K562 (cell line): ENCODE measurements around the gene MED20. TPM values are rescaled to one million over a fixed set of nuclear protein-coding genes. Genes with fewer than 3 reads are reported as not detected.

Experiments
- ATF4 ChIP-seq: fragments of 450-650 bp; formaldehyde crosslinking; IDR thresholded peaks from 2 replicates; pipeline ENCODE4 v1.4.0; 2022; ENCODE audit warnings: mild to moderate bottlenecking, moderate library complexity
- CLOCK ChIP-seq: fragments of 250-450 bp; sonication (Bioruptor Pico); IDR thresholded peaks from 2 replicates; pipeline ENCODE4 v1.4.0; 2020; ENCODE audit warnings: mild to moderate bottlenecking, moderate library complexity, borderline replicate concordance
- CREB3 ChIP-seq: fragments of 450-650 bp; conservative IDR thresholded peaks from 2 replicates; pipeline ENCODE4 v1.6.1; 2016; ENCODE audit warnings: missing genetic modification characterization, low read depth, mild to moderate bottlenecking, missing compliant biosample characterization, moderate library complexity
- E2F5 ChIP-seq: sonication (generic); formaldehyde crosslinking; IDR thresholded peaks from 2 replicates; pipeline ENCODE4 v1.8.0; 2022; ENCODE audit warnings: mild to moderate bottlenecking, missing genetic modification reagents
- ETV5 ChIP-seq: sonication (generic); formaldehyde crosslinking; IDR thresholded peaks from 2 replicates; pipeline ENCODE4 v1.4.0; 2020; ENCODE audit warnings: low read depth, mild to moderate bottlenecking, missing genetic modification reagents
- FUS ChIP-seq: fragments of 200-400 bp; formaldehyde crosslinking; optimal IDR thresholded peaks from 2 replicates; pipeline ENCODE3; 2017; ENCODE audit warnings: low read depth, low read length
- MXD1 ChIP-seq: fragments of 250-450 bp; sonication (Bioruptor Pico); IDR thresholded peaks from 2 replicates; pipeline ENCODE4 v1.8.0; 2021; ENCODE audit warnings: borderline replicate concordance, mild to moderate bottlenecking, moderate library complexity; ENCODE audit not compliant: poor library complexity, severe bottlenecking
- NR3C1 ChIP-seq: sonication (generic); formaldehyde crosslinking; IDR thresholded peaks from 2 replicates; pipeline ENCODE4 v1.8.1; 2022; ENCODE audit warnings: missing genetic modification reagents
- PTBP1 ChIP-seq: fragments of 200-400 bp; formaldehyde crosslinking; IDR thresholded peaks from 2 replicates; pipeline ENCODE4 v1.6.1; 2017; ENCODE audit warnings: low read depth, low read length
- RBM14 ChIP-seq: fragments of 200-400 bp; formaldehyde crosslinking; IDR thresholded peaks from 2 replicates; pipeline ENCODE4 v1.6.1; 2018; ENCODE audit warnings: low read depth, mild to moderate bottlenecking, low read length, moderate library complexity, borderline replicate concordance; ENCODE audit not compliant: insufficient read depth
- SPI1 ChIP-seq: IDR thresholded peaks from 2 replicates; pipeline ENCODE4 v1.6.1; 2011; ENCODE audit warnings: low read depth, low read length, control low read depth, borderline replicate concordance
- STAG1 ChIP-seq: sonication (generic); formaldehyde crosslinking; IDR thresholded peaks from 2 replicates; pipeline ENCODE4 v1.5.0; 2020; ENCODE audit warnings: missing genetic modification reagents, borderline replicate concordance
- STAT5A ChIP-seq: IDR thresholded peaks from 2 replicates; pipeline ENCODE4 v1.6.1; 2012; ENCODE audit warnings: low read length, inconsistent platforms, borderline replicate concordance
- TFE3 ChIP-seq: fragments of 450-650 bp; formaldehyde crosslinking; IDR thresholded peaks from 2 replicates; pipeline ENCODE4 v1.4.0; 2020; ENCODE audit warnings: mild to moderate bottlenecking, mixed read lengths
- THRAP3 ChIP-seq: fragments of 450-650 bp; IDR thresholded peaks from 2 replicates; pipeline ENCODE4 v1.6.1; 2016; ENCODE audit warnings: mild to moderate bottlenecking, inconsistent platforms, borderline replicate concordance
- U2AF1 ChIP-seq: fragments of 200-400 bp; formaldehyde crosslinking; optimal IDR thresholded peaks from 2 replicates; pipeline ENCODE3; 2017; ENCODE audit warnings: mild to moderate bottlenecking, low read depth, low read length, moderate library complexity
- ZNF263 ChIP-seq: sonication (generic); formaldehyde crosslinking; IDR thresholded peaks from 2 replicates; pipeline ENCODE4 v1.8.0; 2022; ENCODE audit warnings: mild to moderate bottlenecking, missing genetic modification reagents, borderline replicate concordance
- ZNF324 ChIP-seq: fragments of 250-450 bp; sonication (Bioruptor Pico); IDR thresholded peaks from 2 replicates; pipeline ENCODE4 v1.4.0; 2020; ENCODE audit warnings: mild to moderate bottlenecking
- ZNF785 ChIP-seq: fragments of 250-450 bp; sonication (Bioruptor Pico); IDR thresholded peaks from 2 replicates; pipeline ENCODE4 v1.4.0; 2020; ENCODE audit warnings: mild to moderate bottlenecking
- polyA plus RNA-seq, 8 experiments: library from polyadenylated mRNA; depleted of rRNA in 4 of 8; stranded (reverse) in 5 of 8; unstranded in 3 of 8; fragments of >200 nt; fragmentation: Nextera tagmentation in 2 of 8; fragmentation: Illumina TruSeq in 1 of 8; extraction: Ambion mirVana in 2 of 8; extraction: Trizol in 1 of 8; gene quantifications; 2 replicates each; pipeline versions ENCODE4 v1.2.1 to v1.2.3, GENCODE V29; 2011 to 2014; ENCODE audit warnings: inconsistent platforms in 1 of 8, missing spikeins in 1 of 8
- total RNA-seq, 7 experiments: library from RNA; depleted of rRNA in 6 of 7; stranded (reverse); fragments of >200 nt in 6 of 7; fragmentation: Illumina TruSeq in 2 of 7; extraction: Trizol in 2 of 7; gene quantifications; 2 replicates each; pipeline versions ENCODE4 v1.2.1 to v1.2.3, GENCODE V29; 2011 to 2021; ENCODE audit warnings: low replicate concordance in 1 of 7

Gene MED20
- total and polyA plus RNA-seq, 9 of the 15 experiments (the other 6 are each of a cell fraction or from before 2014, with no cell fraction given) = 27.3 to 80.9 (median 46.0) TPM

- TF ChIP-seq NR3C1 (CRISPR knock-in tag) (peak; percentile 50; the same call in 1 of the 2 replicates), RBM14 (no peak), CLOCK (no peak), E2F5 (CRISPR knock-in tag) (no peak), ZNF324 (CRISPR knock-in tag) (no peak), SPI1 (no peak), CREB3 (no peak), FUS (no peak), THRAP3 (no peak), ETV5 (CRISPR knock-in tag) (no peak), ATF4 (CRISPR knock-in tag) (no peak), PTBP1 (no peak), ZNF263 (CRISPR knock-in tag) (no peak), STAT5A (no peak), TFE3 (CRISPR knock-in tag) (no peak), STAG1 (CRISPR knock-in tag) (no peak), MXD1 (CRISPR knock-in tag) (no peak), ZNF785 (no peak), U2AF1 (no peak)
Observed at GRCh38 chr6:41894366-41895299, 26.3 kb downstream of the MED20 start (continued).
